Loucy (cell line): ENCODE results near the gene PIGS.

Experiments used
- CTCF ChIP-seq: fragments of 200-600 bp; sonication (generic); conservative IDR thresholded peaks from 2 replicates; pipeline ENCODE4 v1.5.1; 2014; ENCODE audit warnings: mild to moderate bottlenecking, antibody characterized with exemption, low read length
- EZH2phosphoT487 ChIP-seq: fragments of 200-600 bp; IDR thresholded peaks from 2 replicates; pipeline ENCODE4 v1.6.1; 2018; ENCODE audit warnings: antibody characterized with exemption, mild to moderate bottlenecking, moderate library complexity, borderline replicate concordance

GRCh38 chr17:28573521-28573920, 2.2 kb upstream of the PIGS start:
- TF ChIP-seq CTCF, result no peak
- TF ChIP-seq EZH2phosphoT487, result no peak
